Measurements from ENCODE around the gene DMTF1.
A peak's percentile ranks its signal among the peaks of the same experiment; 100 is the strongest.
"Not testable (repeated sequence)": the region's sequence is repeated elsewhere in the genome, so short reads cannot be mapped to it uniquely, and the experiment has no call there.

DMTF1 gene

DNA sequence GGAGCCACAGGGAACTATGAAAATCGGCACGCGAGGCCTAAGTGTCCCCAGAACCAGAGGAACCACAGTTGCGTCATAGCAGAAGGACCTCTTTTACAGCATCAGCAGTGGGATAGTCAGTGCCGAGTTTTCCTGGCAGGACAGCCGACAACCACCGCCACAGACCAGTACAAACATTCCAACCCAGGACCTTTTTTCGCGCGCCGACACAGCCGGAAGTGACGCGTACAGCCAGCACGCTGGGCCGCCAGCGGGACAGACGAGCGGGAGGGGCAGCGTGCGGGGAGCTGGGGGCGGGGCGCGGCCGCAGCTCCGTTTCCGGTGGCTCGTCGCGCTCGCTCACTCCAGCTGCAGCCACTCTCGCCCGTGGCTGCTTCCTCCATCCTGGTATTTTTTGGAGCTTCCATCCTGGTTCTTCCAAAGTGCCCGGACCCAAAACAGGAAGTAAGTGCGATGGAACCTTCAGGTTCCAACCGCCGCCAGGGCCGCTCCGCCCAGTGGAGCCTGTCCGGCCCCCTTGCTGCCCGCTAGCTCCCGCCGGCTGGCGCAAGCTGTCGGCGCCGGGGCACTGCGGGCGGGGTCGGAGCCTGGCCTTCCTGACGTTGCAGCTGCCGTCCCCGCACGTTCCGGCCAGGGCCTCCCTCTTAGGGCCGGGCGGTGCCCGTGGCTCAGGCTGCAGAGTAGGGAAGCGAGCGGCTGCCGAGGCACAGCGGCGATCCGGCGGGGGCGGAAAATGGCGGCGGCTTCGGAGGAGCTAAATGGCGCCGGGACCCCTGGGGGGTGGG, at the start of gene DMTF1:
Gene DMTF1 (plus strand): TSS at position 342 of the 785 bp plus-strand sequence. CDS start 12,489 bp downstream, outside the sequence.
- DNase-seq (ENCODE audit: low read depth): peak; percentile 86

DNA sequence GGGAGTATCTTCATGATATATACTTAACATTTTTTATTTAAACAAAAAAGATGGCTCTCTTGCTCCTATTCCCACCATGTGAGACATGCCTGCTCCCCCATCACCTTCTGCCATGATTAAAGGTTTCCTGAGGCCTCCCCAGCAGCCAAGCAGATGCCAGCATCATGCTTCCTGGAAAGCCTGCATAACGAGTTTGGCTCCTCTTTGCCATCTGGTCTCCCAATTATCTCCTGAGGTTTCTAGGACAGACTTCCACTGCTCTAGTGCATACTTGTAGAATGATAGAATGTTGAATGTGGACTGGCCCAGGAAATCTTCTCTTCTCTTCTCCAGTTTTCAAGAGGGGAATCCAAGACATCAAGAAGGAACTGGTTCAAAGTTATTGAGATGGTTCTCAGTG, 46.9 kb upstream of the DMTF1 start:
- no peak for DNase-seq (ENCODE audit: low read depth)

GRCh38 chr7:87106974-87107612, 45.2 kb upstream of the DMTF1 start:
- DNase-seq (ENCODE audit: low read depth): no peak

GRCh38 chr7:87107949-87108776, 44.1 kb upstream of the DMTF1 start:
- no peak for DNase-seq (ENCODE audit: low read depth)

GRCh38 chr7:87110778-87111177, 41.5 kb upstream of the DMTF1 start:
- DNase-seq (ENCODE audit: low read depth): no peak

GRCh38 chr7:87111877-87112276, 40.4 kb upstream of the DMTF1 start:
- DNase-seq (ENCODE audit: low read depth): no peak

- DNase-seq (ENCODE audit: low read depth): no peak
Observed at GRCh38 chr7:87113077-87113476, 39.2 kb upstream of the DMTF1 start.

DNA sequence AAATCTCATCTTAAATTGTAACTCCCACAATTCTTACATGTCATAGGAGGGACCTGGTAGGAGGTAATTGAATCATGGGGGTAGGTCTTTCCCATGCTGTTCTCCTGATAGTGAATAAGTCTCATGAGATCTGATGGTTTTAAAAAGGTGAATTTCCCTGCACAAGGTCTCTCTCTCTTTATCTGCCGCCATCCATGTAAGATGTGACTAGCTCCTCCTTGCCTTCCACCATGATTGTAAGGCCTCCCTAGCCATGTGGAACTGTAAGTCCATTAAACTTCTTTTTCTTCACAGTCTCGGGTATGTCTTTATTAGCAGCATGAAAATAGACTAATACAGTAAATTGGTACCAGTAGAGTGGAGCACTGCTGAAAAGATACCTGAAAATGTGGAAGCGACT, 38.3 kb upstream of the DMTF1 start:
- DNase-seq (ENCODE audit: low read depth): not testable (repeated sequence)

GRCh38 chr7:87115772-87116171, 36.5 kb upstream of the DMTF1 start:
- DNase-seq (ENCODE audit: low read depth): not testable (repeated sequence)

DNA sequence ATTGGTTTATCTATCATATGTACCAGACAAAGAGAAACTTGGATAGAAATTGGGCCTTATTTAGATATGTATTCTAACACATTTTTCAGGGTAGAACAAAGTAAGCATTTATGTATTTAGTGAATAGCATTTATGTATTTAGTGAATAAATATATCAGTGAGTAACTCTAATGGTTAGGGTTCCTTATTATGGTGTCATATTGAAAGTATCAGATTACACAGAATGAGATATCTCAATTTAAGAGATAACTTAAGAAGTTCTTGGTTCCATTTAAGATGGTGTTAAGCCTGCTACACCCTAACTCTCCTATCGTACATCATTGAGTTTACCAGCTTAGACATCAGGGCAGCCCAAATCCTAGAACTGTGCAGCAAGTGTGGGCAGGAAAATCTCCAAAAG, 35.9 kb upstream of the DMTF1 start:
- DNase-seq (ENCODE audit: low read depth): no peak

- no peak for DNase-seq (ENCODE audit: low read depth)
Observed at GRCh38 chr7:87119581-87119980, 32.7 kb upstream of the DMTF1 start.

DNA sequence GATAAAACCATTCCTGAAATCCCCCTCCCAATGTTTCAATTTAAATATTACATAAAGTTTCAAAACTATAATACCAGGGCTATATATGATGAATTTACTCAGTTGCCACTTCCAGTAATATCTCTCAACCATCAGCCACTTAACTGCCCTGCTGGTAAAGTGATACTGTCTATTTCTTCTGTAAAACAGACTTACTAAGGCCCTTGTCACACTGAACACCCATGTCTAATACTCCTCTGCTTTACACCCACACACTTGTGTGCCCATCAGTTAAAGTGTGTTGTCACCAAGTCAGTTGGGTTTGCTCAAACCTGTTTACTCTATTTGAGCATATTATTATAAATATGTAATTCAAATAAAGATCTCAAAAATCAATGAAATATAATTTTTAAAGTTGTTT, 29.1 kb upstream of the DMTF1 start:
- no peak for DNase-seq (ENCODE audit: low read depth)

DNA sequence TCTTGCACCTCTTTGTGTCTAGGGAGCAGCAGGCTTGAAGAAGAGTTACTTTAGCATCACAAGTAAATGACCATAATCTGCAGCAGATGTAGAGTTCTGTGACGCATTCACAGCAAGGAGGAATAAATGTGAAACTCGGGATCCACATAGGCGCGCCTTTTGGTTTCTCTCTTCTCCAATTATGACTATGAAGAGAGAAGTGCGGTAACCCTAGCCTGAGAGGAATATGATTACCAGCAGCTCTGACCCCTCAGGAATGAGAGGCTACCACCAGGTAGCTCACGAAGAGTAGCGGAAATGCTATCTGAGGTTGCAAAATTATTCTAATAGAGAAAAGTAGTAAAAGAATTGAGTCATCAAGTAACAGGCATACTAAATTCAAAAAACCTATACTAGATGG, 25.2 kb upstream of the DMTF1 start:
- DNase-seq (ENCODE audit: low read depth): no peak

- DNase-seq (ENCODE audit: low read depth): no peak
Observed at GRCh38 chr7:87128861-87129267, 23.4 kb upstream of the DMTF1 start.

GRCh38 chr7:87129332-87129731, 22.9 kb upstream of the DMTF1 start:
- no peak for DNase-seq (ENCODE audit: low read depth)

GRCh38 chr7:87129848-87130247, 22.4 kb upstream of the DMTF1 start:
- DNase-seq (ENCODE audit: low read depth): no peak

GRCh38 chr7:87131771-87132170, 20.5 kb upstream of the DMTF1 start:
- no peak for DNase-seq (ENCODE audit: low read depth)

DNA sequence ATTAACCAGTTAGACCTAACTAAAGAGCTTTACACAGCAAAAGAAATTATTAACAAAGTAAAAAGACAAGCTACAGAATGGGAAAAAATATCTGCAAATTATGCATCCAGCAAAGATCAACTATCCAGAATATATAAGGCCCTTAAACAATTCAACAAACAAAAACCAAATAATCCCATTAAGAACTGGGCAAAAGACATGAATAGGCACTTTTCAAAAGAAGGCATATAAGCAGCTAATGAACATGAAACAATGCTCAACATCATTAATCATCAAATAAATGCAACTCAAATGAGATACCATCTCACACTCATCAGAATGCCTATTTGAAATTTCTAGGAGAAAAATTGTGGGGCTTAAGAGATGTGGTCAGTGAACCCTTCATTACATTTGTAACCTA, 15.0 kb upstream of the DMTF1 start:
- DNase-seq (ENCODE audit: low read depth): no peak

GRCh38 chr7:87139514-87139913, 12.7 kb upstream of the DMTF1 start:
- no peak for DNase-seq (ENCODE audit: low read depth)

DNA sequence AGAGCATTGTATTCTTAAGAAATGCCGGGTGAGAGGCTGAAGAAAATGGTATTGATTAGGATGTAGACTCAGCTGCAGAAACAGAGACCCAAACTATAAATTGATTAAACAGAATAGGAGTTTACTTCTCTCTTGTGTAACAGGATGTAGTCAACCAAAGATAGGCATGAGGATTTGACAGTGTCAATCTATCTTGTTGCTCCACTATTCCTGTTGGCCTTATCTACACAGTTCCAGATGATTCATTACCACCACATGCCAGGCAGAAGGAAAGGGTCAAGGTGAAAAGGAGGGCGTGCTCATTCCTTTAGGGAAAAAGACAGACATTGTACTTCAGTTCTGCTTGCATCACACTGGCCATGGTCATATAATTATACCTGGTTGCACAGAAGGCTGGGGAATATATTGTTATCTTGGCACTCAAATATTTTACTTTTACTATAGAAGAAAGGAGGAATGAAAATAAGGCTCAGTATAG, 11.9 kb upstream of the DMTF1 start:
- DNase-seq (ENCODE audit: low read depth): no peak

DNA sequence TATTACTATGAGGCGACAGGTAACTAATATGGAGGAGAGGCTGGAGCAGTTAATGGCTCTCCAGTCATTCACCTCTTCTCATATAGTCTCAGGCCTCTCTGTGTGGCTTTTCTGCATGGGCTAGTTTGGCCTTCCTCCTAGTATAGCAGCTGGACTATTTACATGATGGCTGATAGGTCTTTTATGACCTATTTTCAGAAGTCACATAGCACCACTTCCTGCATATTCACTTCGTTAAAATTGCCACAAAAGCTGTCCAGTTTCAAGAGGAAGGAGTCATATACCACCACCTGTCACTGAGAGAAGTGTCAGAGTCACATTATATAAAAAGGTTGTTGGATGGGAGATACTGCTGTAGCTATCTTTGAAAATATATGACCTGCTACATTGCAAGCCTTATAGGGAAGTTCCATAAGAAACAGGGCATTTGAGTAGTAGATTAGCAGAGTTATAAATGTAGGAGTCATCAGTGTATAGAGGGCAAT, 8.0 kb upstream of the DMTF1 start:
- DNase-seq (ENCODE audit: low read depth): no peak

DNA sequence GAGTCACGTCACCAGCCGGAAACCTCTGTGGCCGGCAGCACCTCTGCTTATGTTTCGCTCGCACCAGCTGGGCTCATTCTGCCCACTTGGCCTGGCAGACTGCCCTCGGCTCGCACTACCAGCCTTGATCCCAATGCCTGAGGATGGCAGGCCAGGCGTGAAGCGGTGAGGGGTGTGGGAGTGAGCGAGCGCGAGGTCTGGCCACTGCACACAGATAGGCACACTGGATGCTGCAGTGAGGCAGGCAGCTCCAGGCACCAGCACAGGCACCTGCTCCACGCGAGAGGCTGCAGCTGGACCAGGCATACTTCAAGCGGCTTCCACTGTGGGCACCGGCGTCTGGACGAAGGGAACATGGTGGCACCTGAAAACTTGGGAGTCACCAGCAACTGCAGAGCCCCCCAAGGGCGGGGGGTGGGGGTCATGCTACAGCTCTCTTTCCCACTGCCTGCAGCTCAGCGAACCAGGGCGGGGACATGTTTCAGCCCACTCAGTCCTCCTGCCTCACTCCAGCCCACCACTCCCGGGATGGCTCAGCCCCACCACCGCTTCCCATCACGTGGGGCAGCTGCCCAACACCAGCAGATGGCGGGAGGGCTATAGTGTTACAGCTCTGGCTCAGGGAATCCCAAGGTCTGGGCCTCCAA, 5.4 kb upstream of the DMTF1 start:
- DNase-seq (ENCODE audit: low read depth): no peak

Data from activated T-cell treated with anti-CD3 and anti-CD28 coated beads for 24 hours (primary cell).